HepG2 (cell line): ENCODE results near the gene FMN2. TPM values are rescaled to one million over a fixed set of nuclear protein-coding genes. Genes with fewer than 3 reads are reported as not detected.

Source experiments
- ATAC-seq: fragments of 200-7000 bp; cut with Tn5 transposase; 3 replicates; pipeline ENCODE4 v1.9.1; 2020; ENCODE audit warnings: mild to moderate bottlenecking, moderate library complexity
- BruUV-seq: library from RNA; stranded (reverse); fragments of 400-500 nt; replicated peaks from 2 replicates; lab custom pipeline; 2021; lab: Mats Ljungman, UMichigan
- CTCF ChIA-PET: fragments of 300-600 bp; formaldehyde crosslinking; extraction: SDS; loops from one replicate; lab custom pipeline; 2021; ENCODE audit warnings: low total read pairs, inconsistent platforms, low intra/inter-chr PET ratio; lab: Yijun Ruan, JAX
- POLR2A ChIA-PET: fragments of 350-600 bp; sonication (Branson Sonifier 250); formaldehyde crosslinking; loops from one replicate; lab custom pipeline; 2020; ENCODE audit warnings: antibody characterized with exemption, inconsistent platforms; lab: Yijun Ruan, JAX
- DNase-seq: peaks from one replicate; pipeline ENCODE4 v3.0.0-alpha.2; 2015; ENCODE audit warnings: low spot score
- FAIRE-seq: peaks from 3 replicates; lab custom pipeline; 2011; peaks lifted over from hg19 to GRCh38; lab: Jason Lieb, UNC
- H2AFZ ChIP-seq: one replicate; pipeline ENCODE4 v1.6.1; 2011; ENCODE audit warnings: low read length, inconsistent platforms
- H3K27ac ChIP-seq: fragments of 300-600 bp; 3 replicates; pipeline ENCODE4 v1.8.0; 2011; ENCODE audit warnings: mixed run types, mild to moderate bottlenecking, mixed read lengths, low read length, inconsistent platforms; ENCODE audit not compliant: insufficient read depth; ENCODE audit errors: extremely low read length
- H3K27me3 ChIP-seq, 2 experiments: fragments of 200-600 bp in 1 of 2; 2 replicates in 1 of 2; 3 replicates in 1 of 2; pipeline versions ENCODE4 v1.6.0 to v1.8.0; 2011; ENCODE audit warnings: low read length in 2 of 2, mild to moderate bottlenecking in 2 of 2, moderate library complexity in 2 of 2, inconsistent platforms in 1 of 2; ENCODE audit not compliant: insufficient read depth in 2 of 2, control insufficient read depth in 1 of 2
- H3K36me3 ChIP-seq, 2 experiments: fragments of 200-600 bp in 1 of 2; replicated peaks in 1 of 2; 2 replicates in 1 of 2; 3 replicates in 1 of 2; pipeline versions ENCODE4 v1.5.1 to v1.8.0; 2011; ENCODE audit warnings: low read length in 2 of 2, inconsistent platforms in 1 of 2; ENCODE audit not compliant: insufficient read depth in 2 of 2, control insufficient read depth in 1 of 2
- H3K4me1 ChIP-seq: 2 replicates; pipeline ENCODE4 v1.5.1; 2012; ENCODE audit warnings: low read length, inconsistent platforms; ENCODE audit not compliant: insufficient read depth
- H3K4me2 ChIP-seq: 2 replicates; pipeline ENCODE4 v1.6.0; 2011; ENCODE audit warnings: low read depth, low read length, inconsistent platforms
- H3K4me3 ChIP-seq, 3 experiments: fragments of 200-600 bp in 1 of 3; sonication (generic), shearing (Covaris generic) in 1 of 3; replicated peaks in 1 of 3; 2 replicates each; pipeline ENCODE4 v1.5.1; 2011 to 2016; ENCODE audit warnings: low read length in 3 of 3, inconsistent platforms in 2 of 3, low read depth in 2 of 3, mild to moderate bottlenecking in 2 of 3, control low read depth in 1 of 3, mixed read lengths in 1 of 3; ENCODE audit not compliant: insufficient read depth in 1 of 3
- H3K79me2 ChIP-seq: one replicate; pipeline ENCODE4 v1.6.1; 2011; ENCODE audit warnings: low read length, inconsistent platforms; ENCODE audit not compliant: insufficient read depth
- H3K9ac ChIP-seq: 2 replicates; pipeline ENCODE4 v1.6.0; 2011; ENCODE audit warnings: mild to moderate bottlenecking, low read depth, low read length, inconsistent platforms; ENCODE audit not compliant: insufficient read depth
- H3K9me3 ChIP-seq: 2 replicates; pipeline ENCODE4 v1.5.1; 2012; ENCODE audit warnings: mild to moderate bottlenecking, low read length
- H4K20me1 ChIP-seq: 2 replicates; pipeline ENCODE4 v1.6.0; 2011; ENCODE audit warnings: inconsistent platforms, mild to moderate bottlenecking, low read length, moderate library complexity; ENCODE audit not compliant: insufficient read depth
- ADNP ChIP-seq: sonication (generic); formaldehyde crosslinking; IDR thresholded peaks from 2 replicates; pipeline ENCODE4 v1.4.0; 2020; ENCODE audit warnings: missing genetic modification reagents
- ATF5 ChIP-seq: sonication (generic); formaldehyde crosslinking; IDR thresholded peaks from 2 replicates; pipeline ENCODE4 v1.4.0; 2020; ENCODE audit warnings: mild to moderate bottlenecking, low read depth, missing genetic modification reagents
- CENPBD1 ChIP-seq: sonication (generic); formaldehyde crosslinking; IDR thresholded peaks from 2 replicates; pipeline ENCODE4 v1.8.0; 2022; ENCODE audit warnings: missing genetic modification reagents, low read depth, mild to moderate bottlenecking, borderline replicate concordance
- ETS1 ChIP-seq: sonication (generic); formaldehyde crosslinking; IDR thresholded peaks from 2 replicates; pipeline ENCODE4 v1.4.0; 2020; ENCODE audit warnings: missing genetic modification reagents
- GATA4 ChIP-seq: sonication (generic); IDR thresholded peaks from 2 replicates; pipeline ENCODE4 v1.6.1; 2016; ENCODE audit warnings: antibody characterized with exemption, low read depth, borderline replicate concordance
- HDAC2 ChIP-seq: sonication (generic); formaldehyde crosslinking; IDR thresholded peaks from 2 replicates; pipeline ENCODE4 v1.4.0; 2020; ENCODE audit warnings: missing genetic modification reagents
- KDM2A ChIP-seq: sonication (generic); formaldehyde crosslinking; IDR thresholded peaks from 2 replicates; pipeline ENCODE4 v1.4.0; 2020; ENCODE audit warnings: low read depth, missing genetic modification reagents, borderline replicate concordance
- KDM6A ChIP-seq: IDR thresholded peaks from 2 replicates; pipeline ENCODE4 v1.6.1; 2016; ENCODE audit warnings: low read depth
- MIER3 ChIP-seq: IDR thresholded peaks from 2 replicates; pipeline ENCODE4 v1.6.1; 2016; ENCODE audit warnings: missing compliant biosample characterization, borderline replicate concordance
- MXI1 ChIP-seq: IDR thresholded peaks from 3 replicates; pipeline ENCODE4 v1.6.1; 2012; ENCODE audit warnings: low read depth, low read length, inconsistent platforms, borderline replicate concordance
- NFE2L2 ChIP-seq: fragments of 150-350 bp; IDR thresholded peaks from 2 replicates; pipeline ENCODE4 v1.6.1; 2014; ENCODE audit warnings: low read length
- NR3C1 ChIP-seq: sonication (generic); formaldehyde crosslinking; IDR thresholded peaks from 2 replicates; pipeline ENCODE4 v1.4.0; 2020; ENCODE audit warnings: missing genetic modification reagents
- SPEN ChIP-seq: sonication (generic); formaldehyde crosslinking; IDR thresholded peaks from 2 replicates; pipeline ENCODE4 v1.5.1; 2020; ENCODE audit warnings: low read depth, mild to moderate bottlenecking, missing genetic modification reagents
- SYNCRIP ChIP-seq: fragments of 200-400 bp; formaldehyde crosslinking; IDR thresholded peaks from 2 replicates; pipeline ENCODE4 v1.6.1; 2018; ENCODE audit warnings: mild to moderate bottlenecking, low read depth, low read length; ENCODE audit not compliant: insufficient read depth
- ZBTB8A ChIP-seq: sonication (generic); formaldehyde crosslinking; IDR thresholded peaks from 2 replicates; pipeline ENCODE4 v1.4.0; 2020; ENCODE audit warnings: mild to moderate bottlenecking, low read depth, missing genetic modification reagents, borderline replicate concordance
- ZNF10 ChIP-seq: sonication (generic); formaldehyde crosslinking; IDR thresholded peaks from 2 replicates; pipeline ENCODE4 v1.4.0; 2020; ENCODE audit warnings: mild to moderate bottlenecking, low read depth, missing genetic modification reagents, borderline replicate concordance
- ZNF704 ChIP-seq: sonication (generic); formaldehyde crosslinking; IDR thresholded peaks from 2 replicates; pipeline ENCODE4 v1.8.1; 2023; ENCODE audit warnings: mild to moderate bottlenecking, inconsistent platforms, moderate library complexity, missing genetic modification reagents, borderline replicate concordance
- ZSCAN21 ChIP-seq: sonication (generic); formaldehyde crosslinking; IDR thresholded peaks from 2 replicates; pipeline ENCODE4 v1.8.0; 2022; ENCODE audit warnings: mild to moderate bottlenecking, missing genetic modification reagents, moderate library complexity, borderline replicate concordance
- WGBS: methylation state at CpG from one replicate; pipeline ENCODE4 v1.1.6; 2017; ENCODE audit warnings: low lambda C conversion rate; 5-methylcytosine and 5-hydroxymethylcytosine counted together
- in situ Hi-C: cut with HindIII; loops from 2 replicates; pipeline ENCODE4 v1.10.0; 2017; ENCODE audit warnings: low pct_unique_long_range_greater_than_20kb; ENCODE audit not compliant: extremely low pct_ligation_motif_present
- intact Hi-C: fragments of 100-400 bp; cut with micrococcal nuclease; formaldehyde crosslinking; loops from one replicate; pipeline ENCODE4 v1.10.0; 2022; ENCODE audit not compliant: unreplicated experiment
- polyA plus RNA-seq, 8 experiments: library from polyadenylated mRNA; depleted of rRNA in 3 of 8; stranded (reverse) in 7 of 8; unstranded in 1 of 8; fragments of >200 nt; fragmentation: Illumina TruSeq in 4 of 8; extraction: Trizol in 4 of 8; gene quantifications; 2 replicates each; pipeline versions ENCODE4 v1.2.1 to v1.2.3, GENCODE V29; 2011 to 2016; ENCODE audit warnings: low read depth in 4 of 8, missing spikeins in 1 of 8, mixed read lengths in 1 of 8; ENCODE audit not compliant: insufficient read depth in 1 of 8
- total RNA-seq, 5 experiments: library from RNA; depleted of rRNA; stranded (reverse); fragments of >200 nt; fragmentation: Illumina TruSeq; extraction: Trizol; gene quantifications; 2 replicates each; pipeline ENCODE4 v1.2.3, GENCODE V29; 2016; ENCODE audit warnings: low read depth in 1 of 5

The FMN2 gene
- total and polyA plus RNA-seq, 2 of the 13 experiments (the other 11 are each of a cell fraction or from before 2014, with no cell fraction given), result not detected

GRCh38 chr1:240148333-240148732 lies 56.6 kb downstream of the FMN2 start:
- ATAC-seq (no peak), DNase-seq (no peak), FAIRE-seq (no peak)
- in situ Hi-C loops (no loop called here), intact Hi-C loops (no loop called here)
- Histone ChIP-seq H3K4me2 (no peak overlapping the region), H3K9ac (no peak overlapping the region), H3K36me3 (no peaks in the 10 kb centered on the region), H3K27me3 (no peaks in the 10 kb centered on the region; a peak in 1 of 5 replicates), H2AFZ (no peak overlapping the region), H3K4me3 (no peak overlapping the region), H4K20me1 (no peaks in the 10 kb centered on the region), H3K79me2 (no peaks in the 10 kb centered on the region), H3K4me1 (no peaks in the 10 kb centered on the region), H3K9me3 (no peaks in the 10 kb centered on the region), H3K27ac (no peak overlapping the region)
- POLR2A ChIA-PET, result no interaction called here
- CTCF ChIA-PET, result interaction anchor here (1.8 kb wide), 1 partner anchor 121 kb away, joined by 16 read pairs; no protein-coding TSS in a partner anchor
- TF ChIP-seq NR3C1 (CRISPR knock-in tag) (no peak), ZNF704 (CRISPR knock-in tag) (no peak), ZBTB8A (CRISPR knock-in tag) (no peak), KDM2A (CRISPR knock-in tag) (no peak), MXI1 (no peak), HDAC2 (CRISPR knock-in tag) (no peak), ADNP (CRISPR knock-in tag) (no peak), ETS1 (CRISPR knock-in tag) (no peak), MIER3 (CRISPR knock-in tag) (no peak), CENPBD1 (no peak), NFE2L2 (no peak), ATF5 (no peak), ZNF10 (no peak), GATA4 (no peak), SYNCRIP (no peak), ZSCAN21 (CRISPR knock-in tag) (no peak), KDM6A (CRISPR knock-in tag) (no peak), SPEN (CRISPR knock-in tag) (no peak)
- WGBS, result 6% methylated on average over 2 of the region's 2 CpGs
- no TSS peak for BruUV-seq
